Activated CD8-positive, alpha-beta T cell treated with anti-CD3 and anti-CD28 coated beads for 36 hours (primary cell): ENCODE measurements around the gene SH2D1A. TPM values are rescaled to one million over a fixed set of nuclear protein-coding genes. Genes with fewer than 3 reads are reported as not detected.

Experiments used
- ATAC-seq: fragments of 200-7000 bp; cut with Tn5 transposase; one replicate; pipeline ENCODE4 v1.10.0; 2021; ENCODE audit warnings: mild to moderate bottlenecking, moderate library complexity
- CTCF ChIA-PET: fragments of 350-600 bp; sonication (Branson Sonifier 250); formaldehyde crosslinking; loops from one replicate; lab custom pipeline; 2021; ENCODE audit warnings: antibody characterized with exemption; lab: Charles Lee
- POLR2A ChIA-PET: fragments of 350-600 bp; sonication (Branson Sonifier 250); formaldehyde crosslinking; loops from one replicate; lab custom pipeline; 2021; ENCODE audit warnings: antibody characterized with exemption; lab: Charles Lee
- DNase-seq: peaks from one replicate; pipeline ENCODE4 v3.0.0-alpha.2; 2020
- H3K27ac Mint-ChIP-seq: one replicate; pipeline ENCODE4 v1.8.0; 2021; ENCODE audit warnings: mild to moderate bottlenecking, mixed read lengths
- H3K27me3 Mint-ChIP-seq: one replicate; pipeline ENCODE4 v1.8.0; 2021; ENCODE audit warnings: mixed read lengths
- H3K36me3 Mint-ChIP-seq: one replicate; pipeline ENCODE4 v1.8.0; 2021; ENCODE audit warnings: low read depth, mixed read lengths
- H3K4me1 Mint-ChIP-seq: one replicate; pipeline ENCODE4 v1.8.0; 2021; ENCODE audit warnings: low read depth, mixed read lengths
- H3K4me3 Mint-ChIP-seq: one replicate; pipeline ENCODE4 v1.8.0; 2021; ENCODE audit warnings: mild to moderate bottlenecking, moderate library complexity, mixed read lengths
- H3K9me3 Mint-ChIP-seq: one replicate; pipeline ENCODE4 v1.8.0; 2021; ENCODE audit warnings: mixed read lengths
- intact Hi-C: fragments of 100-400 bp; cut with micrococcal nuclease; formaldehyde crosslinking; loops from one replicate; pipeline ENCODE4 v1.10.0; 2022
- total RNA-seq, 2 experiments: library from RNA; stranded (reverse); gene quantifications; one replicate each; pipeline ENCODE4 v1.2.3, GENCODE V29; 2021
- TF ChIP-seq, protein P1 (sequence below): fragments of 200-600 bp; IDR thresholded peaks from one replicate; pipeline ENCODE4 v1.8.0; 2022; ENCODE audit warnings: antibody characterized with exemption, mild to moderate bottlenecking

SH2D1A gene
- total RNA-seq, 2 experiments from 2014 or later: 40.9 to 43.2 TPM

DNA sequence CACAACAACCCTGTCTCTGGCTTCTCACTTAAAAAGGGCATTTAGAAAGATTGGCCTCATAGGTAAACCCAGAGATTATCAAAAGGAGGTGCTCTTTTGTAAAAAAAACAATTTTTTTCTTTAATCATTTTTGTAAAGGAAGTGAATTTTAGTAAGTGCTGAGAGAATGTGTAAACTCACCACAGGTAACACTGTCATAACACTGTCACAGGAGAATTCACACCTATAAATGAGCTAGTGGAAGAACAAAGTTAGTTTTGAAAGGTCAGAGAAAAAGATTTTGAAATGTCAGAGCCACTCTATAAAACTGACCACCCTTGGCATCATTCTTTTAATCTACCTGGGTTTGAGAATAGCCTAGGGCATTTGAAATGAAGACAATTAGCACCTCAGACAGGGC is 3.3 kb upstream of the SH2D1A start:
- intact Hi-C loops: no loop called here
- ATAC-seq: no peak
- Mint-ChIP-seq H3K36me3 (peaks cover 2% of the 10 kb centered on the region), H3K4me3 (peak overlapping the region; percentile 54), H3K27ac (peak overlapping the region; percentile 97), H3K9me3 (no peaks in the 10 kb centered on the region), H3K27me3 (no peaks in the 10 kb centered on the region), H3K4me1 (peaks cover 65% of the 10 kb centered on the region)
- ChIA-PET POLR2A (interaction anchor here (0.6 to 1.6 kb wide), 5 partner anchors 9 to 127 kb away, joined by 3 to 5 read pairs (median 3); no protein-coding TSS in a partner anchor), CTCF (interaction anchor here (1.3 kb wide), 1 partner anchor 48 kb away, joined by 3 read pairs; no protein-coding TSS in a partner anchor)
- DNase-seq: no peak
- TF ChIP-seq, protein P1, sequence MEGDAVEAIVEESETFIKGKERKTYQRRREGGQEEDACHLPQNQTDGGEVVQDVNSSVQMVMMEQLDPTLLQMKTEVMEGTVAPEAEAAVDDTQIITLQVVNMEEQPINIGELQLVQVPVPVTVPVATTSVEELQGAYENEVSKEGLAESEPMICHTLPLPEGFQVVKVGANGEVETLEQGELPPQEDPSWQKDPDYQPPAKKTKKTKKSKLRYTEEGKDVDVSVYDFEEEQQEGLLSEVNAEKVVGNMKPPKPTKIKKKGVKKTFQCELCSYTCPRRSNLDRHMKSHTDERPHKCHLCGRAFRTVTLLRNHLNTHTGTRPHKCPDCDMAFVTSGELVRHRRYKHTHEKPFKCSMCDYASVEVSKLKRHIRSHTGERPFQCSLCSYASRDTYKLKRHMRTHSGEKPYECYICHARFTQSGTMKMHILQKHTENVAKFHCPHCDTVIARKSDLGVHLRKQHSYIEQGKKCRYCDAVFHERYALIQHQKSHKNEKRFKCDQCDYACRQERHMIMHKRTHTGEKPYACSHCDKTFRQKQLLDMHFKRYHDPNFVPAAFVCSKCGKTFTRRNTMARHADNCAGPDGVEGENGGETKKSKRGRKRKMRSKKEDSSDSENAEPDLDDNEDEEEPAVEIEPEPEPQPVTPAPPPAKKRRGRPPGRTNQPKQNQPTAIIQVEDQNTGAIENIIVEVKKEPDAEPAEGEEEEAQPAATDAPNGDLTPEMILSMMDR: no peak

DNA sequence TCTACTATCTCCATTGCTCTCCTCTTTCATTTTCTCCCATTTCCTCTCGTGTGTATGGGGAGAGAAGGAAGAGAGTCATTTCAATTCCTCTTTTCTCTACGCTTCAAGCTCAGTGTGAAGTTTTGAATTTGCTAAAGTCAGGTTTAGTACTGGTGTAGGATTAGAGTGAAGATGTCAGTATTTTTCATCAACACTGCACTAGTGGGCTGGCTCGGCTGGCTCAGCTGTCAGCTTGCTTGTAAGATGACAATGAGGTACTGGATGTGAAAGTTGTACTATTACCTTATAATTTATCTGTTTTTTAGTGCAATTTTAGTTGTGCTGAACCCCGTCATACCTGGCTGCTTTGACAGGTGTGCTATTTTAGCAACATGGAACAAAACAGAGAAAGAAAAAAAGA is 2.1 kb upstream of the SH2D1A start:
- Mint-ChIP-seq H3K36me3 (peaks cover 13% of the 10 kb centered on the region), H3K27me3 (no peaks in the 10 kb centered on the region), H3K9me3 (no peaks in the 10 kb centered on the region), H3K27ac (peak overlapping the region; percentile 97), H3K4me1 (peaks cover 60% of the 10 kb centered on the region), H3K4me3 (peak overlapping the region; percentile 67)
- TF ChIP-seq, protein P1: no peak
- ATAC-seq: no peak
- ChIA-PET CTCF (no interaction called here), POLR2A (interaction anchor here (0.9 kb wide), 2 partner anchors 132 to 382 kb away, joined by 3 read pairs; no protein-coding TSS in a partner anchor)
- intact Hi-C loops: no loop called here
- no peak for DNase-seq

DNA sequence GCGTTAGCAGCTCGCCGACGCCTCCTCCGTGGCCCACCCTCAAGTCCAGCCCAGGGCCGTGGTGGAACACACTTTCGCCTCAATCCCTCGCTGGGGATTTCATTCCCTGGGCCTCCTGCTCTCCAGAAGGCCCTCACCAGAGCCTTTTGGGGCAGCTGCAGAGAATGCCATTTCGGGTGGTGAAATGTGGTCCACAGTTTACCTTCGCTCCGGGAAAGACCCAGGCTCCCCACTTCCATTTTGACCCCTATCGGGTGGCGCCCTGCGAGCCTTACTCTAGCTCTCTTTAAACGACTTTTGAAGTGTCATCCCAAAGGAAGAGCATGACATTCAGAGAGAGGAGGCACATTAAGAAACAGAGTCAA is 496 bp downstream of the SH2D1A start:
- Mint-ChIP-seq H3K4me3 (peak overlapping the region; percentile 93), H3K27ac (peak overlapping the region; percentile 97), H3K27me3 (no peaks in the 10 kb centered on the region), H3K4me1 (peaks cover 44% of the 10 kb centered on the region), H3K36me3 (peaks cover 14% of the 10 kb centered on the region), H3K9me3 (no peaks in the 10 kb centered on the region)
- POLR2A ChIA-PET: interaction anchor here (0.7 to 4.4 kb wide), 12 partner anchors 9 to 130 kb away, joined by 3 to 48 read pairs (median 5); no protein-coding TSS in a partner anchor
- ATAC-seq (peak; percentile 4), DNase-seq (no peak)
- TF ChIP-seq, protein P1: no peak
- CTCF ChIA-PET: interaction anchor here (1.2 to 2.3 kb wide), 3 partner anchors 129 to 136 kb away, joined by 5 to 12 read pairs (median 5); no protein-coding TSS in a partner anchor
- intact Hi-C loops: loop anchor here (5.0 kb wide), 2 partner anchors 110 to 385 kb away; partner anchors contain the start of gene STAG2

DNA sequence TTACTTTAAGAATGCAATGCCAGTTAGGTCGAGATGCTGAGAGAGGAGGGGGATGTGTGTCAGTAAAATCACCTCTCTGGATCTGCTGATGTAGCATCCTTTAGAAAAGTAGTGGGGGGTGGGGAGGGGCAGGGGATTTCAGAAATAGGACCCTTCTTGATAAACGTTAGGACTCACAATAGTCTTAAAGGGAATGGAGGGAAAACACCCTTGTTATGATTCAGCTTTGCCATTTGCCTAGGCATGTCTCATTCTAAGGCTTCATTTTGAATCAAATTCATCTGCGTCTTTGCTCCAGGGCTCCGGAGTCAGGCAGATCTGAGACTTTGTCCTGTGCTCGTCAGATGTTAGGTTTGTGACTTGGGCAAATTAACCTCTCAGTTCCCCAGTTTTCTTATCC is 879 bp downstream of the SH2D1A start:
- Mint-ChIP-seq H3K9me3 (no peaks in the 10 kb centered on the region), H3K4me1 (peaks cover 40% of the 10 kb centered on the region), H3K4me3 (peak overlapping the region; percentile 93), H3K36me3 (peaks cover 14% of the 10 kb centered on the region), H3K27ac (peak overlapping the region; percentile 97), H3K27me3 (no peaks in the 10 kb centered on the region)
- intact Hi-C loops: loop anchor here (5.0 kb wide), 2 partner anchors 110 to 385 kb away; partner anchors contain the start of gene STAG2
- TF ChIP-seq, protein P1: no peak
- ChIA-PET CTCF (interaction anchor here (1.5 to 2.3 kb wide), 3 partner anchors 129 to 137 kb away, joined by 3 to 12 read pairs (median 6); no protein-coding TSS in a partner anchor), POLR2A (interaction anchor here (0.7 to 4.4 kb wide), 11 partner anchors 9 to 130 kb away, joined by 3 to 48 read pairs (median 4); no protein-coding TSS in a partner anchor)
- ATAC-seq (peak; percentile 51), DNase-seq (peak; percentile 72)

DNA sequence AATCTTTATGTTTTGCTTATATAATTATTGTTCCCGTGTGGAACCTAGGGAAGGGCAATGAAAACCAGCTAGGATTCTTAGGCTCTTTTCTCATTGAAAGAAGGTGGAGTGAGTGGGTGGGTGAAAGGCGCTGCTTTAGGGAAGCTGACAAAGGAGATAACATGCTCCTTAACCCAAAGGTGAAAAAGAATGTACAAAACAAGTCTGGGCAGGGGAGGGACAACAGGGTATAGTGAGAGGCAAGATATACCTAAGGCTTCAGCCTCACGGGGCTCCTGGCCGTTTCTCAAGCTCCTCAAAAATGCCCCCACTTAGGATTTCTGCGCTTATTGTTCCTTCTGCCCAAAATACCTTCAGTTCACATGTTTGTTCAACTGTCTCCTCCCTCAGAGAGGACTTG is 1.8 kb downstream of the SH2D1A start:
- intact Hi-C loops: loop anchor here (2.0 to 5.0 kb wide), 3 partner anchors 111 to 386 kb away; partner anchors contain the start of gene STAG2
- Mint-ChIP-seq H3K27me3 (no peaks in the 10 kb centered on the region), H3K4me1 (peaks cover 38% of the 10 kb centered on the region), H3K4me3 (peak overlapping the region; percentile 93), H3K9me3 (no peaks in the 10 kb centered on the region), H3K36me3 (peaks cover 18% of the 10 kb centered on the region), H3K27ac (peak overlapping the region; percentile 97)
- no peak for DNase-seq
- ChIA-PET POLR2A (interaction anchor here (0.8 to 4.4 kb wide), 10 partner anchors 10 to 136 kb away, joined by 3 to 48 read pairs (median 6); no protein-coding TSS in a partner anchor), CTCF (interaction anchor here (0.7 to 2.3 kb wide), 6 partner anchors 8 to 138 kb away, joined by 3 to 12 read pairs (median 4); no protein-coding TSS in a partner anchor)
- no peak for ATAC-seq
- TF ChIP-seq, protein P1: no peak
